Activated CD4-positive, alpha-beta T cell treated with anti-CD3 and anti-CD28 coated beads, Interleukin-2, amount 10 ng/mL, durations not matched to agents 7 days and 5 days (primary cell): ENCODE data around the gene DOK6. TPM values are rescaled to one million over a fixed set of nuclear protein-coding genes. Genes with fewer than 3 reads are reported as not detected.
"Not testable (repeated sequence)": the region's sequence is repeated elsewhere in the genome, so short reads cannot be mapped to it uniquely, and the experiment has no call there.

Experiments
- CTCF ChIA-PET: fragments of 350-600 bp; sonication (Branson Sonifier 250); formaldehyde crosslinking; loops from one replicate; lab custom pipeline; 2021; ENCODE audit warnings: antibody characterized with exemption; lab: Charles Lee
- POLR2A ChIA-PET: fragments of 350-600 bp; sonication (Branson Sonifier 250); formaldehyde crosslinking; loops from one replicate; lab custom pipeline; 2021; ENCODE audit warnings: antibody characterized with exemption; lab: Charles Lee
- DNase-seq: peaks from one replicate; pipeline ENCODE4 v3.0.0-alpha.2; 2020
- H3K27ac Mint-ChIP-seq: one replicate; pipeline ENCODE4 v1.8.0; 2021; ENCODE audit warnings: mild to moderate bottlenecking, moderate library complexity, mixed read lengths
- H3K27me3 Mint-ChIP-seq: one replicate; pipeline ENCODE4 v1.8.0; 2021; ENCODE audit warnings: mixed read lengths
- H3K36me3 Mint-ChIP-seq: one replicate; pipeline ENCODE4 v1.8.0; 2021; ENCODE audit warnings: low read depth, mixed read lengths
- H3K4me1 Mint-ChIP-seq: one replicate; pipeline ENCODE4 v1.8.0; 2021; ENCODE audit warnings: mixed read lengths
- H3K4me3 Mint-ChIP-seq: one replicate; pipeline ENCODE4 v1.8.0; 2021; ENCODE audit warnings: mild to moderate bottlenecking, moderate library complexity, mixed read lengths
- H3K9me3 Mint-ChIP-seq: one replicate; pipeline ENCODE4 v1.8.0; 2021; ENCODE audit warnings: mixed read lengths
- total RNA-seq, 2 experiments: library from RNA; stranded (reverse); gene quantifications; one replicate each; pipeline ENCODE4 v1.2.3, GENCODE V29; 2021

Gene DOK6
- total RNA-seq, 2 experiments from 2014 or later = not detected

DNA sequence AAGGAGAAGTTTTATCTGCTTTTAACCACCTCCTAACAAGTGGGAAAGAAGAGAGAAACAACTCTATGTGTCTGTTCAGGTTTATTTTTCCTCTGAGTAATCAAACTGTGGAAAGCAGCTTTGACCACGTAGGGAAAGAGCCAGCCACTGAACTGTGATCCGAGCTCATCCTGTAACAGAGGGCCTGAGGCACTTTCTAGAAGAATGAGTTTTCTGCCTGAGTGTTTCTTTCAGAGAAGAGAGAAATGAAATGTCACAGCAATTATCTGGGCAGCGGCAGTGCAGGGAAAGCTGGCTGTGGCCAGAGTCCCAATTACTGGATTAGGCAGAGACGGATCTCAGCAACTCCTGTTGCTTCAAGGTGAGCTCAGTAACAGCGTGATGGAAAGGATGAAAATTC, 395.1 kb downstream of the DOK6 start:
- no peak overlapping the region for H3K4me3 Mint-ChIP-seq
- CTCF ChIA-PET = no interaction called here
- H3K4me1 Mint-ChIP-seq = no peaks in the 10 kb centered on the region
- H3K9me3 Mint-ChIP-seq = no peaks in the 10 kb centered on the region
- no peak for DNase-seq
- H3K27me3 Mint-ChIP-seq = no peaks in the 10 kb centered on the region
- POLR2A ChIA-PET = no interaction called here
- peaks cover 10% of the 10 kb centered on the region for H3K36me3 Mint-ChIP-seq
- no peak overlapping the region for H3K27ac Mint-ChIP-seq

DNA sequence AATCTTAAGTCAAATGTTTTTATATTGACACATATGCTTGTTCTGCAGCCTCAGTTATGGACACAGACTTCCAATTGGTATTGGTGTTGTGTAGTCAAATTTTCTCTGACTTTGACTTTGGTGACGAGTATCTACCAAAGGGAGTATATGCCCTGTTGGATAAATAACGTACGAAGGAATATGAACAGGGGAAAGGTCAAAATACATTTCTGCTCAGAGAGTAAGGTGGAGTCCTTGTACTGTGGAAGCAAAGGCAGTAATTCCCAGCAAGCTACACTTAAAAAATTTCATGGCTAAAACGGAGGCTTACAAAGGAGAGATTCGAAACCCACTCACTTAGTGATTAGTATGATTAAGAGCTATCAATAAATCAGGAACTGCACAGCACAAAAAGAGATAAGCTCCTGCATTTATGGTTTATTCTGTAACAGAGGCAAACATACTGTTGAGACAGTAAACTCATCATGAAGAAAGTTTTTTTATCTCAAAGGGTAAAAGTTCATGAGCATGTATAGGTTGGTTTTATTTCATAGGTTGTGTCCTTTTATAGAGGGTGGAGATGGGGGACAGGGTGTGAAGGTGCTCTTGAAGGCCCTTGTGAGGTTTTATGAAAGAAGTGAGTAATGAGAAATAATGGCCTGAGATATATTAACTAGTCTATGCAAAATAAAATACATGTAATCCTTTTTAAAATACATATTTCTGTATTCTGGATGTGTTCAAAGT, 404.3 kb downstream of the DOK6 start:
- Mint-ChIP-seq H3K27ac (no peak overlapping the region), H3K9me3 (peaks cover 1% of the 10 kb centered on the region), H3K4me1 (no peaks in the 10 kb centered on the region), H3K4me3 (no peak overlapping the region), H3K36me3 (peaks cover under 1% of the 10 kb centered on the region), H3K27me3 (no peaks in the 10 kb centered on the region)
- ChIA-PET POLR2A (interaction anchor here (0.6 kb wide), 1 partner anchor 96 kb away, joined by 3 read pairs; no protein-coding TSS in a partner anchor), CTCF (no interaction called here)
- DNase-seq = no peak

DNA sequence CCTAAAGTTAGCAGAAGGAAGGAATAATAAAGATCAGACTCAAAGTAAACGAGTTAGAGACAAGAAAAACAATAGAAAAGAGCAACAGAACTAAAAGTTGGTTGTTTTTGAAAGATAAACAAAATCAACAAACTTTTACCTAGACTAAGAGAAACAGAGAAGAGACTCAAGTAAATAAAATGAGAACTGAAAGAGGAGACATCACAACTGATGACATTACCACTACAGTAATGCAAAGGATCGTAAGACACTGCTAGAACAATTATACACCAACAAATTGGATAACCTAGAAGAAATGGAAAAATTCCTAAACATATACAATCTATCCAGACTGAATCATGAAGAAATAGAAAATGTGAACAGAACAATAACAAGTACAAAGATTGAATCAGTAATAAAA, 407.7 kb downstream of the DOK6 start:
- Mint-ChIP-seq H3K9me3 (peaks cover 5% of the 10 kb centered on the region), H3K4me3 (no peak overlapping the region), H3K36me3 (peaks cover 12% of the 10 kb centered on the region), H3K27me3 (no peaks in the 10 kb centered on the region), H3K4me1 (peaks cover 3% of the 10 kb centered on the region), H3K27ac (no peak overlapping the region)
- CTCF ChIA-PET = no interaction called here
- POLR2A ChIA-PET = no interaction called here
- no peak for DNase-seq

DNA sequence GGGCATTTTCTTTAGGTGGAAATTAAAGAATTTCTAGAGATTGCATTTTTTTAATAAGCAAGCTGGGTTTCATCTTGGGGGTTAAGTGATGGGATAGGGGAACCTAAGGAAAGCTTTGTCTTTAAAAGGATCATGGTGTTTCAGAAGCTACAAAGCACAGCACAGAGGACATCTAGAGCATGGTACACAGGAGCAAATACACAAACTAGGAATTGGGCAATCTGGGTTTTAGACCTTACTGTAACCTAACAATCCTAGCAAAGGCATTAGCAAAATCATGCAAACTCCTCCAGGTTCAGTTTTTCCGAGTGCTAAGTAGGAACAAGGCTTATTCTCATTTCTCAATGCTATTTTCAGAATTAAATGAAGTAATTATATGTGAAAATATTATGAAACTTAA, 412.9 kb downstream of the DOK6 start:
- ChIA-PET CTCF (no interaction called here), POLR2A (no interaction called here)
- peaks cover 3% of the 10 kb centered on the region for H3K4me1 Mint-ChIP-seq
- peaks cover 18% of the 10 kb centered on the region for H3K36me3 Mint-ChIP-seq
- DNase-seq = no peak
- no peak overlapping the region for H3K4me3 Mint-ChIP-seq
- no peak overlapping the region for H3K27ac Mint-ChIP-seq
- H3K9me3 Mint-ChIP-seq = peaks cover 5% of the 10 kb centered on the region
- no peaks in the 10 kb centered on the region for H3K27me3 Mint-ChIP-seq

DNA sequence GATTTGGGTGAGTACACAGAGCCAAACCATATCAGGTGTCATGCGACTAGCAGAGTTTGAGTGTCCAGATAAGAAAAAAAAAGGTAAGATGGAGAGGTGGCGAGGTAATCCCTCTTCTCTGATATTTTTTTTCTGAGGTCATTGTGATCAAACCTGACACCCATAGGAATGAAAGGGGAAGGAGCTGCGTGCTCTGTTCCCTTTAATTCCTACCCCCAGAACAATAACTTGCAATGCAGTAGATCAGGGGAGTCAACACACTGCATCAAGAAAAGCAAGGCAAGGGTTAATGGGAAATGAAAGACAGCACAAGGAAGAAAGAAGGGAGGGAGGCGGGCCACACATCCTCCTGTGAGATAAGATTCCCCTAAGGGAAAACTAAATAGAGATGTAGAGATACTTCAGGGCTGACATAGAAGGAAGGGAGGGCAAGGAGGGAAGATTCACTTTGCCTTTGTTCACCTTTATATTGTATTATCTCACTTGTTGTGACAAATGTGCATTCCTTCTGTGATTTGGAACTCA, 414.2 kb downstream of the DOK6 start:
- Mint-ChIP-seq H3K4me1 (peaks cover 3% of the 10 kb centered on the region), H3K9me3 (peaks cover 4% of the 10 kb centered on the region), H3K36me3 (peaks cover 24% of the 10 kb centered on the region), H3K27me3 (no peaks in the 10 kb centered on the region), H3K27ac (no peak overlapping the region), H3K4me3 (no peak overlapping the region)
- ChIA-PET POLR2A (no interaction called here), CTCF (interaction anchor here (0.7 kb wide), 1 partner anchor 302 kb away, joined by 4 read pairs; no protein-coding TSS in a partner anchor)
- DNase-seq = no peak

DNA sequence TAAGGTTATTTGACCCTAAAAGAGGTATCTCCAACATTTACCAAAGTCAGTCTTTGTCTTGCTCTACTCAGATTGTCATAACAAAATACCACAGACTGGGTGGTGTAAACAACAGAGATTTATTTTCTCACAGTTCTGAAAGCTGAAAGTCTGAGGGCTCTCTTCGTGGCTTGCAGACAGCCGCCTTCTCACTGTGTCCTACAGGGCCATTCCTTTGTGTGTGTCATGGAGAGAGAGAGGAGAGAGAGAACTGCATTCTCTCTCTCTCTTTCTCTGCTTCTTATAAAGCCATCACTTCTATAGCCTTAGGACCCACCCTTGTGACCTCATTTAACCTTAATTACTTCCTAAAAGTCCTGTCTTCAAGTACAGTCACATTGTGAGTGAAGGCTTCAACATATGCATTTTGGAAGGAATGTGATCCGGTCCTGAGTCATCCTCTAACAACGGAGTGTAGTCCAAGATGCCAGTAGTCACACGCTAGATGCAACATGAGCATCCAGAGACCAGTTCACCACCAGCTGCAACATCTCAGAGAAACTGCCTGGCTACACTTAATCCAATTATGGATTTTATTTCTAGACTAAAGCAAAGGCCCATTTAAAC, 416.8 kb downstream of the DOK6 start:
- Mint-ChIP-seq H3K27me3 (no peaks in the 10 kb centered on the region), H3K4me1 (no peaks in the 10 kb centered on the region), H3K27ac (no peak overlapping the region), H3K4me3 (no peak overlapping the region), H3K36me3 (peaks cover 18% of the 10 kb centered on the region), H3K9me3 (no peaks in the 10 kb centered on the region)
- no peak for DNase-seq
- POLR2A ChIA-PET = no interaction called here
- CTCF ChIA-PET = no interaction called here

DNA sequence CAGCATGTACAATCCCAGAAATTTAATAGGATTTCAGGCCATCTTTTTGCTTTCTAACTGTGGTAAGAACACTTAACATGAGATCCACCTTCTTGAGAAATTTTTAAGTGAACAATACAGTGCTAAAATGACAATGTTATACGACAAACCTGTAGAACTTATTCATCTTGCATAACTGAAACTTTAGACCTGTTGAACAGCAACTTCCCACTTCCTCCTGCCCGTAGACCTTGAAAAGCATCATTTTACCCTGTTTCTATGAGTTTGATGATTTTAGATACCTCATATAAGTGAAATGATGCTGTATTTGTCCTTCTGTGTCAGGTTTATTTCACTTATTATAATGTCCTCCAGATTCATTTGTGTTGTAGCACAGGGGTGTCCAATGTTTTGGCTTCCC, 418.8 kb downstream of the DOK6 start:
- Mint-ChIP-seq H3K9me3 (no peaks in the 10 kb centered on the region), H3K27ac (no peak overlapping the region), H3K36me3 (peaks cover 19% of the 10 kb centered on the region), H3K4me3 (no peak overlapping the region), H3K27me3 (no peaks in the 10 kb centered on the region), H3K4me1 (no peaks in the 10 kb centered on the region)
- no peak for DNase-seq
- ChIA-PET POLR2A (no interaction called here), CTCF (interaction anchor here (1.0 kb wide), 1 partner anchor 11 kb away, joined by 3 read pairs; no protein-coding TSS in a partner anchor)

DNA sequence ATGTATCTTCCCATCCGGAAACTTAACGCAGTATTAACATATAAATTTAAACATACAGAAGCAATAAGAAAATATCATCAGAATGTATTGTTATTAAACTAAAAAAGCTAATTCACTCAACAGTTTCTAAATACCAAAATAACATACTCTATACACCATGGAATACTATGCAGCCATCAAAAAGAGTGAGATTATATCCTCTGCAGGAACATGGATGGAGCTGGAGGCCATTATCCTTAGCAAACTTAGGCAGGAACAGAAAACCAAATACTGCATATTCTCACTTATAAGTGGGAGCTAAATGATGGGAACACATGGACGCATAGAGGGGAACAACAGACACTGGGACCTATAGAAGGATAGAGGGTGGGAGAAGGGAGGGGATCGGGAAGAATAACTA, 419.9 kb downstream of the DOK6 start:
- Mint-ChIP-seq H3K36me3 (peaks cover 19% of the 10 kb centered on the region), H3K9me3 (no peaks in the 10 kb centered on the region), H3K27me3 (no peaks in the 10 kb centered on the region), H3K4me3 (no peak overlapping the region), H3K27ac (no peak overlapping the region), H3K4me1 (no peaks in the 10 kb centered on the region)
- POLR2A ChIA-PET = no interaction called here
- CTCF ChIA-PET = interaction anchor here (1.0 to 1.3 kb wide), 2 partner anchors 10 to 18 kb away, joined by 3 read pairs; no protein-coding TSS in a partner anchor
- no peak for DNase-seq

DNA sequence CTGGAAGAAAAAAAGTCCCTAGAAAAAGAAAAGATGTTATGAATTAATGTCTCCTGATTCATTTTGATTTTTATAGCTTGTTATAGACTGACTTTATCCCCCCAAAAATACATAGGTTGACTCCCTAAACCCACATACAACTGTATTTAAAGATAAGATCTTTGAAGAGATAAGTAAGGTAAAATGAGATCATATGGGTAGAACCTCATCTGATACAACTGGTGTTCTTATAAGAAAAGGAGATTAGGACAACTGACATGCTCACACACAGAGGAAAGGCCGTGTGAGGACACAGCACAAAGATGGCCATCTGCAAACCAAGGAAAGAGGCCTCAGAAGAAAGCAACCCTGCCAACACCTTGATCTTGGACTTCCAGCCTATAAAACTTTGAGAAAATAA, 429.5 kb downstream of the DOK6 start:
- Mint-ChIP-seq H3K4me1 (peaks cover 2% of the 10 kb centered on the region), H3K4me3 (no peak overlapping the region), H3K36me3 (peaks cover 36% of the 10 kb centered on the region), H3K9me3 (peaks cover 2% of the 10 kb centered on the region), H3K27ac (no peak overlapping the region), H3K27me3 (no peaks in the 10 kb centered on the region)
- POLR2A ChIA-PET = no interaction called here
- no peak for DNase-seq
- CTCF ChIA-PET = interaction anchor here (0.5 to 1.2 kb wide), 2 partner anchors 9 to 878 kb away, joined by 3 read pairs; no protein-coding TSS in a partner anchor

DNA sequence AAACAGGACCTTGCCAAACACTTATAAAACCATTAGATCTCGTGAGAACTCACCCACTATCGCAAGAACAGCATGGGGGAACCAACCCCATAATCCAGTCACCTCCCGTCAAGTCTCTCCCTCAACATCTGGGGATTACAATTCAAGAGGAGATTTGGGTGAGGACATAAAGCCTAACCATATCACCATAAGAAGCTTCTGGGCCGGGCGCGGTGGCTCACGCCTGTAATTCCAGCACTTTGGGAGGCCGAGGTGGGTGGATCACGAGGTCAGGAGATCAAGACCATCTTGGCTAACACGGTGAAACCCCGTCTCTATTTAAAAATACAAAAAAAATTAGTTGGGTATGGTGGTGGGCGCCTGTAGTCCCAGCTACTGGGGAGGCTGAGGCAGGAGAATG, 434.3 kb downstream of the DOK6 start:
- CTCF ChIA-PET, H3K4me1 Mint-ChIP-seq, H3K27me3 Mint-ChIP-seq, H3K9me3 Mint-ChIP-seq, H3K4me3 Mint-ChIP-seq, POLR2A ChIA-PET, H3K27ac Mint-ChIP-seq, DNase-seq: not testable (repeated sequence)
- H3K36me3 Mint-ChIP-seq = peaks cover 31% of the 10 kb centered on the region

DNA sequence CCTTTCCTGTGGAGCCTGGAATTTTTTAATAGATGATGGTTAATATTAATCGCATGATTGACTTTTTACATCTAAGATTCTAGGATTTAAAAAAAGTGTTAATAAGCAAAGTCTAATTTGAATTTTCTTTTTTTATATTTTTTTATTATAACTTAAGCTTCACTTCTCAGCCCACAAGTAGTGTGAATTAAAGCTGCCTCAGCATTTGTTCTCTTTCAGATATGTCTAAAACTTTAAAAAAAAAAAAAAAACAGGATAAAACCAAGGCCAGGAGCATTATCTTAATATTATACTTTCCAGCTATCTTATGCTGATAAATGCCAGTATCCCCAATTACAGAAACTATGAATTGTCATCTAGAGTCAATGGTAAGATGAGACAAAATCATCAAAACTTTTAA, 437.3 kb downstream of the DOK6 start:
- ChIA-PET CTCF (interaction anchor here (0.9 to 2.9 kb wide), 3 partner anchors 12 to 95 kb away, joined by 3 to 17 read pairs (median 3); no protein-coding TSS in a partner anchor), POLR2A (no interaction called here)
- Mint-ChIP-seq H3K36me3 (peaks cover 4% of the 10 kb centered on the region), H3K4me1 (no peaks in the 10 kb centered on the region), H3K9me3 (no peaks in the 10 kb centered on the region), H3K27me3 (no peaks in the 10 kb centered on the region), H3K27ac (no peak overlapping the region), H3K4me3 (no peak overlapping the region)
- DNase-seq = no peak

DNA sequence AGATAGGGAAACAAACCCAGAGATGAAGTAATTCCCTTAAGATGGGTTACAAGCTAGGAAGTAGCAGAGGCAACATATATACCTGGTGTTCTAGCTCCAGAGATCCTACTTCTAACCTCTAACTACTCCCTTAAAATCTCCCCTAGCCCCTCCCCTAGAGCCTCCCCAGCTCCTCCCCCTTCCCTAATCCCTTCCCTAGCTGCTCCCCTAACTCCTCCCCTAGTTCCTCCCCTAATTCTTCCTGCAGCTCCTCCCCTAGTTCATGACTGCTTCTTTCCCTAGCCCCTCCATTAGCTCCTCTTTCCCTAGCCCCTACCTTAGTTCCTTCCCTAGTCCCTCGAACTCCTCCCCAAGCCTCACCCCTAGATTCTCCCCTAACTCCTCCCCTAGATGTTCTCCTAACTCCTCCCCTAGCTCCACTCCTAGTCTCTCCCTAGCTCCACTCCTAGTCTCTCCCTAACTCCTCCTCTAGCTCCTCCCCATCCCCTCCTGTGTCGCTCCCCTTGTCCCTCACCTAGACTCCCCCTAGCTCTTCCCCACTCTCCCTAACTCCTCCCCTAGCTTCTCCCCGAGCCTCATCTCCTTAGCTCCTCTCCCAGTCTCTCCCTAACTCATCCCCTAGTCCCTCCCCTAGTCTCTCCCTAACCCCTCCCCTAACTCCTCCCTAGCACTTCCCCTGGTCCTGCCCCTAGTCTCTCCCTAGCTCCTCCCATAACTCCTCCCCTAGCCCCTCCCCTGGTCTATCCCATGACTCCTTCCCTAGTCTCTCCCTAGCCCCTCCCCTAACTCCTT, 438.1 kb downstream of the DOK6 start:
- Mint-ChIP-seq H3K4me1 (no peaks in the 10 kb centered on the region), H3K4me3 (no peak overlapping the region), H3K36me3 (peaks cover 4% of the 10 kb centered on the region), H3K9me3 (no peaks in the 10 kb centered on the region), H3K27me3 (no peaks in the 10 kb centered on the region), H3K27ac (no peak overlapping the region)
- no peak for DNase-seq
- CTCF ChIA-PET = interaction anchor here (0.9 to 2.9 kb wide), 6 partner anchors 8 to 94 kb away, joined by 3 to 17 read pairs (median 3); no protein-coding TSS in a partner anchor
- POLR2A ChIA-PET = no interaction called here
